Measurements from ENCODE around the gene SLC3A2.

SLC3A2 gene

GRCh38 chr11:62917906-62918502 lies 37.3 kb downstream of the SLC3A2 start:
- no peak for DNase-seq (ENCODE audit: low read depth)
- no peak overlapping the region for H3K4me3 ChIP-seq (ENCODE audit: control insufficient read depth, low read depth, low read length)
- TF ChIP-seq, protein P1, sequence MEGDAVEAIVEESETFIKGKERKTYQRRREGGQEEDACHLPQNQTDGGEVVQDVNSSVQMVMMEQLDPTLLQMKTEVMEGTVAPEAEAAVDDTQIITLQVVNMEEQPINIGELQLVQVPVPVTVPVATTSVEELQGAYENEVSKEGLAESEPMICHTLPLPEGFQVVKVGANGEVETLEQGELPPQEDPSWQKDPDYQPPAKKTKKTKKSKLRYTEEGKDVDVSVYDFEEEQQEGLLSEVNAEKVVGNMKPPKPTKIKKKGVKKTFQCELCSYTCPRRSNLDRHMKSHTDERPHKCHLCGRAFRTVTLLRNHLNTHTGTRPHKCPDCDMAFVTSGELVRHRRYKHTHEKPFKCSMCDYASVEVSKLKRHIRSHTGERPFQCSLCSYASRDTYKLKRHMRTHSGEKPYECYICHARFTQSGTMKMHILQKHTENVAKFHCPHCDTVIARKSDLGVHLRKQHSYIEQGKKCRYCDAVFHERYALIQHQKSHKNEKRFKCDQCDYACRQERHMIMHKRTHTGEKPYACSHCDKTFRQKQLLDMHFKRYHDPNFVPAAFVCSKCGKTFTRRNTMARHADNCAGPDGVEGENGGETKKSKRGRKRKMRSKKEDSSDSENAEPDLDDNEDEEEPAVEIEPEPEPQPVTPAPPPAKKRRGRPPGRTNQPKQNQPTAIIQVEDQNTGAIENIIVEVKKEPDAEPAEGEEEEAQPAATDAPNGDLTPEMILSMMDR (conservative IDR thresholded peaks at IDR 0.05; ENCODE audit: control insufficient read depth, insufficient read depth, low read depth, low read length): no peak

DNA sequence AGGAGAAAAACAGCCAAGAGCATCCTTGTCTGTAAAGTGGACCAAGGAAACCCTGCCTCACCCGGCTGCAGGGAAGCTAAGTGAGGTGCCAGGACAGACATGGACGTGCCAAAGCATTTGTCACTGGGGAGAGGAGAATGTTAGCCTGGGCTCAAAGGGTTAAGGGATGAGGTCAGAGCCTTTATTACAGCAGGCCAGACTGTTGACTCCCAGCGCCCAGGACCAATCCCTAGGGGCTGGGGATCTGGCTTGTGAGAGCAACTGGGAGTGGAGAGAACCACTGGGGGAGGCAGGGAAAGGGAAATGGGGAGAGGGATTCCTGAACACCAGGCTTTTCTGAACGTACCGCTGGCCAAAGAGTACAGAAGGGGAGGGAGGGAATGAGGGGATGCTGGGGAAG lies 37.8 kb downstream of the SLC3A2 start:
- TF ChIP-seq, protein P1 (conservative IDR thresholded peaks at IDR 0.05; ENCODE audit: control insufficient read depth, insufficient read depth, low read depth, low read length): no peak
- no peak for DNase-seq (ENCODE audit: low read depth)
- no peak overlapping the region for H3K4me3 ChIP-seq (ENCODE audit: control insufficient read depth, low read depth, low read length)

DNA sequence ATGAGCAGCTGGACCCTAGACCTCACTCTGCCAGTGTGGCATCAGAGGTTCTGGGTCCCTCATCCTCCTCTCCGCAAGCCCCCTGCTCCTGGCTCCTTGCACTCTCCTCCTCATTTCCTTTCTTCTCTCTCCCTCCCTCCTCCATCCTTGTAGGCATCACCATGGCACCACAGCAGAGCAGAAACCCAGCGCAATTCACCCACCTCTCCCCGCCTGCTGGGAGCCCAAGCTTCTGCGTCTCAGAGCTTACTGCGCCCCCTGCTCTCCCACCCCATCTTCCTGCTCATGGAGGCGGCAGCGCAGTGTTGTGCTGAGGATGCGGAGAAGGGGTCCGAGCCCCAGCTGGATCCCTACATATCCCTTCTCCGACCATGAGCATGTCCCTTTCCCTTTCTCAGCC lies 38.8 kb downstream of the SLC3A2 start:
- TF ChIP-seq, protein P1 (conservative IDR thresholded peaks at IDR 0.05; ENCODE audit: control insufficient read depth, insufficient read depth, low read depth, low read length): no peak
- no peak overlapping the region for H3K4me3 ChIP-seq (ENCODE audit: control insufficient read depth, low read depth, low read length)
- no peak for DNase-seq (ENCODE audit: low read depth)

DNA sequence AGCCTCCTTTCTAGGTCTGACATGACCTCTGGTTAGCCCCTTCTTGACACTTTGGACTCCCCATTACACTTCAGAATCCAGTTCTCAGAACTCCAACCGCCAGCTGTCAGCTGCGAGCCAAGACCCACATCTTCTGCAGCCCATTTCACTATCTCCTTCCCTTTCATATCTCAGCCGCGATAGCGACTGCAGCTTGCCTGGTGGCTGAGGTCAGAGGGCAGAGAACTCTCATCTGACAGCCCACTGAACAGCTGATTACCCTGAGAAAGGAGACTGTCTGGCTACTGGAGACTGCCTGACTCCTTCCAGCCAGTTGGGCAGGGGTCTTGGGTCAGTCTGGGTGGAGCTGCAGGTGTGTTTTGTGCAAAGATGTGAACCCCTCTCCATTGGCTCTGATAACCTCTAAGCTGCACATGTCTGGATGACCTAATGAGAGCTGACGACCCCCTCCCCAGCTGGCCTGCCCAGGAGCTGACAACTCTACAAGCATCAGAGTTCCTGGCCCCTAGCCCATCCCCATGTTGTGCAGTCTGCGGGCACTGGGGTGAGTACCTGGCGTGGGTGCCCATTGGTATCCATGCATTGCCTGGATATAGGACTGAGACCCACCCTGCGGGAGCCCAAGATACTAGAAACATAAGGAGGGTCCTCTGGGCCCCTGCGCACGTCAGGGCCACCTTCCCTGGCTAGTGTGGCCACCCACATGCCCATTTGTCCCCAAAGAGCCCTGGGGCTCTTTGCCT lies 39.4 kb downstream of the SLC3A2 start:
- no peak for DNase-seq (ENCODE audit: low read depth)
- H3K4me3 ChIP-seq (ENCODE audit: control insufficient read depth, low read depth, low read length): no peak overlapping the region
- TF ChIP-seq, protein P1 (conservative IDR thresholded peaks at IDR 0.05; ENCODE audit: control insufficient read depth, insufficient read depth, low read depth, low read length): no peak

- TF ChIP-seq, protein P1 (conservative IDR thresholded peaks at IDR 0.05; ENCODE audit: control insufficient read depth, insufficient read depth, low read depth, low read length): no peak
- H3K4me3 ChIP-seq (ENCODE audit: control insufficient read depth, low read depth, low read length): no peak within 1 kb of the TSS
- no peak for DNase-seq (ENCODE audit: low read depth)
Measured at GRCh38 chr11:62921201-62921572, 40.5 kb downstream of the SLC3A2 start, which contains the start of gene CHRM1. Gene CHRM1, minus strand, starts transcription at chr11:62921363. Its CDS starts 10,263 bp downstream, at chr11:62911100.

DNA sequence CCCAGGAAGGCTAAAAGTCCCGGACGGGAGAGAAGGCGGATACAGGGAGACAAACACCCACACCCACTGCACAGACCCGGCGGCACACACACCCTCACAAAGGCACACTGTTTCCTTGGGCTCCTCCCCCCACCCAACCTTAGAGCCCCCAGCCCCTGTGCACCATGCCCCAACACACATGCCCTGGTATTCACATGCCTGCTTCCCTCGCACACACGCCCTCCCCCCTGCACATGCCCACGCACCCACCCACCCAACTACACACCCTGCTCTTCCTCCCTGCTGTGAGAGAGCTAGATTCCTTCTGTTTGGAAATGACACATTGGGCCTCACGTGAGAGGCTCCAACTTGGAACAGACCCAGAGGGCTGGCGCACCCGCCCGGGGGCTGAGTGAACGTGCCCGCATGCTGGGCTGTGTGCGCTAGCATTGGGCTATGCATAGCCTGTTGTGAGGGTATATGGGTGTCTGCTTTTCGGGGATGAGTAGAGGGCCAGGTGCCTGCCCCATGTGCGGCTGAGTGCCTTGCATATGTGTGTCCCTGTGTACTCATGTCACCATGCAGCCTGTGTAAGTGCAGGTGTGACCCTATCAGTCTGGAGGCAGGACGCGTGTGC lies 41.0 kb downstream of the SLC3A2 start:
- TF ChIP-seq, protein P1 (conservative IDR thresholded peaks at IDR 0.05; ENCODE audit: control insufficient read depth, insufficient read depth, low read depth, low read length): no peak
- H3K4me3 ChIP-seq (ENCODE audit: control insufficient read depth, low read depth, low read length): no peak overlapping the region
- DNase-seq (ENCODE audit: low read depth): peak; percentile 7
